Panc1 (cell line): ENCODE results near the gene WDR70.

ENCODE experiments used
- CTCF ChIP-seq: fragments of 450-650 bp; IDR thresholded peaks from 2 replicates; pipeline ENCODE4 v1.5.1; 2017; ENCODE audit warnings: mild to moderate bottlenecking
- SIN3A ChIP-seq: IDR thresholded peaks from 2 replicates; pipeline ENCODE4 v1.6.1; 2012; ENCODE audit warnings: low read depth, mild to moderate bottlenecking, low read length, moderate library complexity, borderline replicate concordance; ENCODE audit not compliant: insufficient read depth

DNA sequence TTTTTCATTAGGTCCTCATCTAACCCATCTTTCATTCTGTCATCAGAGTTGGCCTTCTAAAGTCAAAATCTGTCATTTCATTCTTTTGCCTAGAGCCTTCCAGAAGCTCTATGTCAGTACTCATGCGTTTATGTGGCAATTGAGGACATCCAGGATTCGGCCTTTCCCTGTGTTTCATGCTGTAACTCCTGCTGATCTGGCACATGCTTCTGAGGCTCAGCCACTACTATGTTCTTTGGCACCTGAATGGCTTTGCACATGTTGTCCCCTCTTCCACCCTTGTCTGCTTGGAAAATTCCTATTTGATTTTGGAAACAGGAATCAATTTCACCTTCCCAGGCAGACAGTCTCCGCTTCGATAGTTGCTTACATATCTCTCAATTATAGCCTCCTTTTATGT, 375.9 kb downstream of the WDR70 start:
- TF ChIP-seq CTCF = no peak
- TF ChIP-seq SIN3A = no peak
